ENCODE data around the gene VPS33B.
"Not testable (repeated sequence)": the region's sequence is repeated elsewhere in the genome, so short reads cannot be mapped to it uniquely, and the experiment has no call there.

The VPS33B gene

GRCh38 chr15:91049378-91050127, 27.2 kb upstream of the VPS33B start:
- peak; percentile 70 for DNase-seq (ENCODE audit: low read depth)
- H3K4me3 ChIP-seq (ENCODE audit: low read length) = no peak overlapping the region
- peak; percentile 86 for TF ChIP-seq CTCF (IDR thresholded peaks at IDR 0.05; ENCODE audit: insufficient read depth, low read depth, low read length, missing control alignments)

- H3K4me3 ChIP-seq (ENCODE audit: low read length) = no peak overlapping the region
- no peak for DNase-seq (ENCODE audit: low read depth)
- no peak for TF ChIP-seq CTCF (IDR thresholded peaks at IDR 0.05; ENCODE audit: insufficient read depth, low read depth, low read length, missing control alignments)
These were observed 25.3 kb upstream of the VPS33B start for GRCh38 chr15:91047545-91048199.

- H3K4me3 ChIP-seq (ENCODE audit: low read length); DNase-seq (ENCODE audit: low read depth): not testable (repeated sequence)
These were observed 23.7 kb upstream of the VPS33B start for GRCh38 chr15:91046056-91046455.

- no peak for DNase-seq (ENCODE audit: low read depth)
- no peak overlapping the region for H3K4me3 ChIP-seq (ENCODE audit: low read length)
- no peak for TF ChIP-seq CTCF (IDR thresholded peaks at IDR 0.05; ENCODE audit: insufficient read depth, low read depth, low read length, missing control alignments)
These were observed 22.7 kb upstream of the VPS33B start for GRCh38 chr15:91045065-91045464.

GRCh38 chr15:91043202-91043874, 20.9 kb upstream of the VPS33B start:
- no peak overlapping the region for H3K4me3 ChIP-seq (ENCODE audit: low read length)
- no peak for DNase-seq (ENCODE audit: low read depth)
- TF ChIP-seq CTCF (IDR thresholded peaks at IDR 0.05; ENCODE audit: insufficient read depth, low read depth, low read length, missing control alignments) = no peak

- DNase-seq (ENCODE audit: low read depth) = no peak
- no peak overlapping the region for H3K4me3 ChIP-seq (ENCODE audit: low read length)
- TF ChIP-seq CTCF (IDR thresholded peaks at IDR 0.05; ENCODE audit: insufficient read depth, low read depth, low read length, missing control alignments) = no peak
These were observed 18.5 kb upstream of the VPS33B start for GRCh38 chr15:91040856-91041255.

GRCh38 chr15:91039996-91040395, 17.6 kb upstream of the VPS33B start:
- TF ChIP-seq CTCF (IDR thresholded peaks at IDR 0.05; ENCODE audit: insufficient read depth, low read depth, low read length, missing control alignments) = no peak
- H3K4me3 ChIP-seq (ENCODE audit: low read length) = no peak overlapping the region
- DNase-seq (ENCODE audit: low read depth) = no peak

All from epithelial cell of esophagus (primary cell).